HCT116 (cell line): ENCODE data around the gene PTPRJ.

ENCODE experiments used
- CEBPB ChIP-seq: IDR thresholded peaks from 2 replicates; pipeline ENCODE4 v1.6.1; 2012; ENCODE audit warnings: low read depth
- EZH2 ChIP-seq: fragments of 200-600 bp; sonication (generic); IDR thresholded peaks from 2 replicates; pipeline ENCODE4 v1.6.1; 2017; ENCODE audit warnings: antibody characterized with exemption, mixed run types
- EZH2phosphoT487 ChIP-seq: fragments of 200-600 bp; IDR thresholded peaks from 2 replicates; pipeline ENCODE4 v1.6.1; 2018; ENCODE audit warnings: antibody characterized with exemption, borderline replicate concordance
- JUND ChIP-seq: IDR thresholded peaks from 2 replicates; pipeline ENCODE4 v1.6.1; 2012
- POLR2A ChIP-seq: IDR thresholded peaks from 2 replicates; pipeline ENCODE4 v1.7.0; 2011; ENCODE audit warnings: borderline replicate concordance; ENCODE audit not compliant: insufficient read depth, insufficient read length; ENCODE audit errors: extremely low read depth
- REST ChIP-seq: IDR thresholded peaks from 2 replicates; pipeline ENCODE4 v1.6.1; 2012; ENCODE audit warnings: low read depth
- SRF ChIP-seq: IDR thresholded peaks from 2 replicates; pipeline ENCODE4 v1.6.1; 2012; ENCODE audit warnings: low read depth
- YY1 ChIP-seq: IDR thresholded peaks from 2 replicates; pipeline ENCODE4 v1.6.1; 2011; ENCODE audit warnings: low read length, low read depth, moderate library complexity, mild to moderate bottlenecking; ENCODE audit not compliant: insufficient replicate concordance; ENCODE audit errors: extremely low read depth
- ZNF274 ChIP-seq: fragments of 200-500 bp; sonication (Bioruptor generic); IDR thresholded peaks from 2 replicates; pipeline ENCODE4 v1.6.1; 2014; ENCODE audit warnings: mild to moderate bottlenecking, low read depth, low read length, inconsistent platforms
- TF ChIP-seq, protein P1 (sequence below), 3 experiments: fragments of 200-600 bp in 1 of 3; sonication (generic) in 1 of 3; IDR thresholded peaks in 2 of 3; conservative IDR thresholded peaks in 1 of 3; 2 replicates each; pipeline ENCODE4 v1.5.1; 2012 to 2017; ENCODE audit warnings: low read depth in 2 of 3, low read length in 2 of 3, antibody characterized with exemption in 1 of 3, borderline replicate concordance in 1 of 3, control low read depth in 1 of 3, mild to moderate bottlenecking in 1 of 3, mixed read lengths in 1 of 3, mixed run types in 1 of 3, moderate library complexity in 1 of 3; ENCODE audit not compliant: insufficient read depth in 1 of 3
- TF ChIP-seq, protein P2 (sequence below): IDR thresholded peaks from 2 replicates; pipeline ENCODE4 v1.6.1; 2012

DNA sequence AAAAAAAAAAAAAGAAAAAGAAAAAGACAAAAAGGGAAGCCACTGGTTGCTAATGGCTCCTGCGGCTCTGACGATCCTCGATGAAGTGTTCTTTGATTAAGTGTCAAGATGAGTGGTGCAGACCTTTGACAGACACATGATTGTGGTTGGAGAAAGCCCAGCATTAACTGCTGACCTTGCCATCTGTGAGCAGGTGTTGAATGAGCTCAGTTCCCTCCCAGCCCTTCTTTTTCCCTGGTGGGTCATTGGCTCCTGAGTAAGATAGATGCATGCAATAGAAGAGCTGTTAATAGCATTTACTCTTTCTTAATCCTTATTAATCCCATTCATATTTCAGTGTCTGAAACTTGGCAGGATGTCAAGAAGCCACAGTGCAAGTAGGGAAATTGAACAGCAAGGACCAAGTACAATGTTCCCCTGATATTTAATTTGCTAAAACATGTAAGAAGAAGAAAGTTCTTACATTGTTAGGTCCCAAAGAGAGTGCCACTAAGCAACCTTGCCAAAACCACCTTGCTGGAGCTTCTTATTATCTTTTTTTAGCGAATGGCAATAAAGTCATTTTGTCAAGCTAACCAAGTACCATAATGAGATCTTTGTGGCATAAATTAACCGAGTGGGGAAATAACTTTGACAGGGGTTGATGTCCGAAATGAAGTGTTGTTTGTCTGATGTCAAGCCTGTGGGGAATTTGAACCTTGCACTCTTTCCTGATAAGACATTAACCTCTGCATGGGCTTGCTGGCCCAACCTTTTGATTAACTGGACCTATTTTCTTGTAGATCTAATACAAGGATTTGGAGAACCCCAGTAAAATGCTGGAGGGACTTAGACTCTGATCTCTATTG is 113.7 kb downstream of the PTPRJ start:
- TF ChIP-seq, protein P1, sequence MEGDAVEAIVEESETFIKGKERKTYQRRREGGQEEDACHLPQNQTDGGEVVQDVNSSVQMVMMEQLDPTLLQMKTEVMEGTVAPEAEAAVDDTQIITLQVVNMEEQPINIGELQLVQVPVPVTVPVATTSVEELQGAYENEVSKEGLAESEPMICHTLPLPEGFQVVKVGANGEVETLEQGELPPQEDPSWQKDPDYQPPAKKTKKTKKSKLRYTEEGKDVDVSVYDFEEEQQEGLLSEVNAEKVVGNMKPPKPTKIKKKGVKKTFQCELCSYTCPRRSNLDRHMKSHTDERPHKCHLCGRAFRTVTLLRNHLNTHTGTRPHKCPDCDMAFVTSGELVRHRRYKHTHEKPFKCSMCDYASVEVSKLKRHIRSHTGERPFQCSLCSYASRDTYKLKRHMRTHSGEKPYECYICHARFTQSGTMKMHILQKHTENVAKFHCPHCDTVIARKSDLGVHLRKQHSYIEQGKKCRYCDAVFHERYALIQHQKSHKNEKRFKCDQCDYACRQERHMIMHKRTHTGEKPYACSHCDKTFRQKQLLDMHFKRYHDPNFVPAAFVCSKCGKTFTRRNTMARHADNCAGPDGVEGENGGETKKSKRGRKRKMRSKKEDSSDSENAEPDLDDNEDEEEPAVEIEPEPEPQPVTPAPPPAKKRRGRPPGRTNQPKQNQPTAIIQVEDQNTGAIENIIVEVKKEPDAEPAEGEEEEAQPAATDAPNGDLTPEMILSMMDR (IDR thresholded peaks at IDR 0.05 in 2 of 3, conservative IDR thresholded peaks at IDR 0.05 in 1 of 3; ENCODE audit: borderline replicate concordance in 1 of 3, insufficient read depth in 1 of 3, low read depth in 2 of 3, low read length in 2 of 3): no peak
- TF ChIP-seq POLR2A (no peak), JUND (no peak), EZH2 (no peak), REST (no peak), SRF (no peak), EZH2phosphoT487 (no peak), CEBPB (no peak), YY1 (no peak), ZNF274 (no peak)
- TF ChIP-seq, protein P2, sequence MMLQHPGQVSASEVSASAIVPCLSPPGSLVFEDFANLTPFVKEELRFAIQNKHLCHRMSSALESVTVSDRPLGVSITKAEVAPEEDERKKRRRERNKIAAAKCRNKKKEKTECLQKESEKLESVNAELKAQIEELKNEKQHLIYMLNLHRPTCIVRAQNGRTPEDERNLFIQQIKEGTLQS: no peak
